ENCODE data around the gene TTC22. TPM values are rescaled to one million over a fixed set of nuclear protein-coding genes. Genes with fewer than 3 reads are reported as not detected.

TTC22 gene
- total RNA-seq, 1 experiment from 2014 or later = 1.8 TPM

DNA sequence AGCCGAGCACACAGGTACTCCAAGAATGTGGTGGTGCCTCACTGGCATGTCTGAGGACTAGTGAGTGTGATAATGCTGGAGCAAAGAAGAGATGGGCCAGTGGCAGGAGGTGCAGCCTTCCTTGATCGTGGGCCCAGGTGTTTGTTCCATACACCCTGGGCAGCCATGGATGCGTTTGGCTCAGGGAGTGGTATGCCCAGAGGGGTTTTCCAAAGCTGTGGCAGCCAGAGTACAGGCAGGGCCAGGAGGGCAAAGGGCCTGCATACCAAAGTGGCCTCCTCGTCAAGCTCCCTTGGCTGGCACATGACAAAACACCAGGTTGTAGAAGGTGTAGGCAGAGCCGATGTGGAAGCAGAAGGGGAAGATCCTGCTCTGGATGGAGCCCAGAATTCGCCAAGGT, 55.8 kb downstream of the TTC22 start:
- DNase-seq (ENCODE audit: low read depth, low spot score) = no peak
- no peaks in the 10 kb centered on the region for H3K9me2 ChIP-seq (ENCODE audit: insufficient read depth)
- H4K20me1 ChIP-seq (ENCODE audit: insufficient read depth) = no peaks in the 10 kb centered on the region
- BruUV-seq (replicated peaks) = no TSS peak
- H3K27me3 ChIP-seq (ENCODE audit: insufficient read depth, low read length) = no peaks in the 10 kb centered on the region
- no peak overlapping the region for H3K4me3 ChIP-seq (replicated peaks in 1 of 2; ENCODE audit: low read depth in 1 of 2, low read length in 2 of 2)
- no peak overlapping the region for H2AFZ ChIP-seq (ENCODE audit: low read depth, low read length, poor library complexity, severe bottlenecking)
- no peak overlapping the region for H3K4me2 ChIP-seq (ENCODE audit: low read length)
- intact Hi-C loops (cut with micrococcal nuclease) = no loop called here
- no peaks in the 10 kb centered on the region for H3K9me3 ChIP-seq (ENCODE audit: control insufficient read depth in 1 of 2, insufficient read depth in 1 of 2, low read depth in 1 of 2, low read length in 2 of 2)
- H3K9ac ChIP-seq (ENCODE audit: low read length) = no peak overlapping the region
- ATAC-seq = no peak
- H3K4me1 ChIP-seq (ENCODE audit: control insufficient read depth in 1 of 2, insufficient read depth in 2 of 2, low read length in 2 of 2) = no peaks in the 10 kb centered on the region
- ChIA-PET CTCF (no interaction called here), POLR2A (no interaction called here), RAD21 (ENCODE audit: low non-redundant PET in 1 of 2, low total read pairs in 2 of 2, uncharacterized antibody in 2 of 2, unreplicated experiment in 2 of 2) (no interaction called here)
- H3K79me2 ChIP-seq (ENCODE audit: insufficient read depth, low read length) = no peaks in the 10 kb centered on the region
- peaks cover 14 to 15% of the 10 kb centered on the region in 2 experiments; a peak in 3 of 4 replicates for H3K36me3 ChIP-seq (ENCODE audit: control insufficient read depth in 1 of 2, insufficient read depth in 2 of 2, low read length in 2 of 2)
- TF ChIP-seq, protein P1, sequence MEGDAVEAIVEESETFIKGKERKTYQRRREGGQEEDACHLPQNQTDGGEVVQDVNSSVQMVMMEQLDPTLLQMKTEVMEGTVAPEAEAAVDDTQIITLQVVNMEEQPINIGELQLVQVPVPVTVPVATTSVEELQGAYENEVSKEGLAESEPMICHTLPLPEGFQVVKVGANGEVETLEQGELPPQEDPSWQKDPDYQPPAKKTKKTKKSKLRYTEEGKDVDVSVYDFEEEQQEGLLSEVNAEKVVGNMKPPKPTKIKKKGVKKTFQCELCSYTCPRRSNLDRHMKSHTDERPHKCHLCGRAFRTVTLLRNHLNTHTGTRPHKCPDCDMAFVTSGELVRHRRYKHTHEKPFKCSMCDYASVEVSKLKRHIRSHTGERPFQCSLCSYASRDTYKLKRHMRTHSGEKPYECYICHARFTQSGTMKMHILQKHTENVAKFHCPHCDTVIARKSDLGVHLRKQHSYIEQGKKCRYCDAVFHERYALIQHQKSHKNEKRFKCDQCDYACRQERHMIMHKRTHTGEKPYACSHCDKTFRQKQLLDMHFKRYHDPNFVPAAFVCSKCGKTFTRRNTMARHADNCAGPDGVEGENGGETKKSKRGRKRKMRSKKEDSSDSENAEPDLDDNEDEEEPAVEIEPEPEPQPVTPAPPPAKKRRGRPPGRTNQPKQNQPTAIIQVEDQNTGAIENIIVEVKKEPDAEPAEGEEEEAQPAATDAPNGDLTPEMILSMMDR (IDR thresholded peaks at IDR 0.05 in 2 of 3, conservative IDR thresholded peaks at IDR 0.05 in 1 of 3; ENCODE audit: borderline replicate concordance in 1 of 3, insufficient read depth in 1 of 3, low read depth in 2 of 3, low read length in 2 of 3) = no peak
- H3K27ac ChIP-seq (ENCODE audit: low read depth, low read length) = no peak overlapping the region

DNA sequence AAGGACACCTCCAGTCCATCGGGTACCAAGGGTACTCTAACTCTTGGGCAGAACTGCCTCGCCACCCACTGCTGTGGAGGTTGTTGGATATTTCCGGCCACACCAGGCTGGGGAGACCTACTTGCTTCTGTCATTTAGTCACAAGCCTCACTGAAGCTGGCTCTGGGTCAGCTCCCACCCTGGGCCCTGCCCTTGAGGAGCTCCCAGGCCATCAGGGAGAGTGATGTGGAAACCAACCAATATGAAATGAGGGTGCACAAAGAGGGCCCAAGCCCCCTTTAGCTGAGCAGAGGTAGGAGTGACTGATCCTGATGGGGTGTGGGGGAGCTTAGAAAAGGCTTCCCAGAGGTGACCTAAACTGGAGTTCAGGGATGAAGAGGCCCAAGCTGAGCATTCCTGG, 56.4 kb downstream of the TTC22 start:
- ChIA-PET RAD21 (ENCODE audit: low non-redundant PET in 1 of 2, low total read pairs in 2 of 2, uncharacterized antibody in 2 of 2, unreplicated experiment in 2 of 2) (no interaction called here), POLR2A (no interaction called here), CTCF (no interaction called here)
- H3K79me2 ChIP-seq (ENCODE audit: insufficient read depth, low read length) = no peaks in the 10 kb centered on the region
- intact Hi-C loops (cut with micrococcal nuclease) = no loop called here
- H3K4me2 ChIP-seq (ENCODE audit: low read length) = no peak overlapping the region
- no peak overlapping the region for H3K9ac ChIP-seq (ENCODE audit: low read length)
- no peaks in the 10 kb centered on the region for H4K20me1 ChIP-seq (ENCODE audit: insufficient read depth)
- H3K27ac ChIP-seq (ENCODE audit: low read depth, low read length) = no peak overlapping the region
- H3K9me3 ChIP-seq (ENCODE audit: control insufficient read depth in 1 of 2, insufficient read depth in 1 of 2, low read depth in 1 of 2, low read length in 2 of 2) = no peaks in the 10 kb centered on the region
- DNase-seq (ENCODE audit: low read depth, low spot score) (no peak), ATAC-seq (no peak)
- no peaks in the 10 kb centered on the region for H3K4me1 ChIP-seq (ENCODE audit: control insufficient read depth in 1 of 2, insufficient read depth in 2 of 2, low read length in 2 of 2)
- TF ChIP-seq, protein P1 (IDR thresholded peaks at IDR 0.05 in 2 of 3, conservative IDR thresholded peaks at IDR 0.05 in 1 of 3; ENCODE audit: borderline replicate concordance in 1 of 3, insufficient read depth in 1 of 3, low read depth in 2 of 3, low read length in 2 of 3) = no peak
- TF ChIP-seq ZNF274 (IDR thresholded peaks at IDR 0.05; ENCODE audit: low read depth, low read length) = no peak
- TF ChIP-seq YY1 (IDR thresholded peaks at IDR 0.05; ENCODE audit: extremely low read depth, insufficient replicate concordance, low read depth, low read length) = no peak
- TF ChIP-seq, protein P2, sequence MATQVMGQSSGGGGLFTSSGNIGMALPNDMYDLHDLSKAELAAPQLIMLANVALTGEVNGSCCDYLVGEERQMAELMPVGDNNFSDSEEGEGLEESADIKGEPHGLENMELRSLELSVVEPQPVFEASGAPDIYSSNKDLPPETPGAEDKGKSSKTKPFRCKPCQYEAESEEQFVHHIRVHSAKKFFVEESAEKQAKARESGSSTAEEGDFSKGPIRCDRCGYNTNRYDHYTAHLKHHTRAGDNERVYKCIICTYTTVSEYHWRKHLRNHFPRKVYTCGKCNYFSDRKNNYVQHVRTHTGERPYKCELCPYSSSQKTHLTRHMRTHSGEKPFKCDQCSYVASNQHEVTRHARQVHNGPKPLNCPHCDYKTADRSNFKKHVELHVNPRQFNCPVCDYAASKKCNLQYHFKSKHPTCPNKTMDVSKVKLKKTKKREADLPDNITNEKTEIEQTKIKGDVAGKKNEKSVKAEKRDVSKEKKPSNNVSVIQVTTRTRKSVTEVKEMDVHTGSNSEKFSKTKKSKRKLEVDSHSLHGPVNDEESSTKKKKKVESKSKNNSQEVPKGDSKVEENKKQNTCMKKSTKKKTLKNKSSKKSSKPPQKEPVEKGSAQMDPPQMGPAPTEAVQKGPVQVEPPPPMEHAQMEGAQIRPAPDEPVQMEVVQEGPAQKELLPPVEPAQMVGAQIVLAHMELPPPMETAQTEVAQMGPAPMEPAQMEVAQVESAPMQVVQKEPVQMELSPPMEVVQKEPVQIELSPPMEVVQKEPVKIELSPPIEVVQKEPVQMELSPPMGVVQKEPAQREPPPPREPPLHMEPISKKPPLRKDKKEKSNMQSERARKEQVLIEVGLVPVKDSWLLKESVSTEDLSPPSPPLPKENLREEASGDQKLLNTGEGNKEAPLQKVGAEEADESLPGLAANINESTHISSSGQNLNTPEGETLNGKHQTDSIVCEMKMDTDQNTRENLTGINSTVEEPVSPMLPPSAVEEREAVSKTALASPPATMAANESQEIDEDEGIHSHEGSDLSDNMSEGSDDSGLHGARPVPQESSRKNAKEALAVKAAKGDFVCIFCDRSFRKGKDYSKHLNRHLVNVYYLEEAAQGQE (IDR thresholded peaks at IDR 0.05; ENCODE audit: low read depth) = no peak
- TF ChIP-seq EZH2 (IDR thresholded peaks at IDR 0.05) = no peak
- H3K36me3 ChIP-seq (ENCODE audit: control insufficient read depth in 1 of 2, insufficient read depth in 2 of 2, low read length in 2 of 2) = peaks cover 15 to 20% of the 10 kb centered on the region in 2 experiments; a peak in 3 of 4 replicates
- H2AFZ ChIP-seq (ENCODE audit: low read depth, low read length, poor library complexity, severe bottlenecking) = no peak overlapping the region
- no peaks in the 10 kb centered on the region for H3K27me3 ChIP-seq (ENCODE audit: insufficient read depth, low read length)
- no peak overlapping the region for H3K4me3 ChIP-seq (replicated peaks in 1 of 2; ENCODE audit: low read depth in 1 of 2, low read length in 2 of 2)
- H3K9me2 ChIP-seq (ENCODE audit: insufficient read depth) = no peaks in the 10 kb centered on the region
- BruUV-seq (replicated peaks) = no TSS peak
